A673 (cell line): ENCODE results near the gene PLAC1. TPM values are rescaled to one million over a fixed set of nuclear protein-coding genes. Genes with fewer than 3 reads are reported as not detected.

Source experiments
- BruUV-seq: library from RNA; stranded (reverse); fragments of 400-500 nt; replicated peaks from 2 replicates; lab custom pipeline; 2021; lab: Mats Ljungman, UMichigan
- CTCF ChIA-PET: fragments of 300-600 bp; sonication (Branson Sonifier 250); formaldehyde crosslinking; loops from one replicate; lab custom pipeline; 2022; ENCODE audit warnings: antibody characterized with exemption; lab: Charles Lee
- POLR2A ChIA-PET: fragments of 300-600 bp; sonication (Branson Sonifier 250); formaldehyde crosslinking; loops from one replicate; lab custom pipeline; 2022; ENCODE audit warnings: antibody characterized with exemption; ENCODE audit not compliant: low non-redundant PET; lab: Charles Lee
- DNase-seq: peaks from one replicate; pipeline ENCODE4 v3.0.0-alpha.2; 2015; ENCODE audit warnings: low spot score
- H3K27ac ChIP-seq: fragments of 200-600 bp; sonication (generic); 2 replicates; pipeline ENCODE4 v1.5.1; 2016; ENCODE audit warnings: mixed run types, low read depth, mild to moderate bottlenecking, mixed read lengths, antibody characterized with exemption, low read length; ENCODE audit not compliant: poor library complexity, severe bottlenecking
- H3K27me3 ChIP-seq: fragments of 200-600 bp; sonication (generic); replicated peaks from 2 replicates; pipeline ENCODE4 v1.6.1; 2017; ENCODE audit warnings: mixed run types, low read depth, mild to moderate bottlenecking, mixed read lengths, antibody characterized with exemption, low read length; ENCODE audit not compliant: insufficient read depth, poor library complexity
- H3K36me3 ChIP-seq: fragments of 200-600 bp; sonication (generic); 2 replicates; pipeline ENCODE4 v1.6.1; 2016; ENCODE audit warnings: mixed run types, mild to moderate bottlenecking, mixed read lengths, antibody characterized with exemption, low read length; ENCODE audit not compliant: insufficient read depth, poor library complexity, severe bottlenecking
- H3K4me1 ChIP-seq: fragments of 200-600 bp; sonication (generic); 2 replicates; pipeline ENCODE4 v1.6.1; 2017; ENCODE audit warnings: mixed run types, mild to moderate bottlenecking, mixed read lengths, antibody characterized with exemption, low read length; ENCODE audit not compliant: insufficient read depth, poor library complexity, severe bottlenecking
- H3K4me3 ChIP-seq: fragments of 200-600 bp; sonication (generic); 2 replicates; pipeline ENCODE4 v1.5.1; 2016; ENCODE audit warnings: low read depth, mixed run types, mild to moderate bottlenecking, mixed read lengths, low read length; ENCODE audit not compliant: poor library complexity, severe bottlenecking
- H3K9me3 ChIP-seq: fragments of 200-600 bp; sonication (generic); 2 replicates; pipeline ENCODE4 v1.6.1; 2016; ENCODE audit warnings: mixed run types, low read depth, mild to moderate bottlenecking, mixed read lengths, antibody characterized with exemption, low read length; ENCODE audit not compliant: poor library complexity, severe bottlenecking
- CTCF ChIP-seq: fragments of 300-800, 200-600 bp; sonication (generic); conservative IDR thresholded peaks from 2 replicates; pipeline ENCODE4 v1.5.1; 2017; ENCODE audit warnings: low read depth, mild to moderate bottlenecking, antibody characterized with exemption, low read length, moderate library complexity, mixed read lengths
- EZH2 ChIP-seq: fragments of 200-600 bp; sonication (generic); IDR thresholded peaks from 2 replicates; pipeline ENCODE4 v1.6.1; 2017; ENCODE audit warnings: borderline replicate concordance, low read depth, mild to moderate bottlenecking, mixed read lengths, antibody characterized with exemption, low read length; ENCODE audit not compliant: poor library complexity, severe bottlenecking
- intact Hi-C: fragments of 100-400 bp; cut with micrococcal nuclease; formaldehyde crosslinking; loops from one replicate; pipeline ENCODE4 v1.10.0; 2022; ENCODE audit not compliant: unreplicated experiment
- total RNA-seq: library from RNA; stranded (reverse); gene quantifications from 2 replicates; pipeline ENCODE4 v1.2.3, GENCODE V29; 2021

PLAC1 gene
- total RNA-seq, 1 experiment from 2014 or later = 0.43 TPM

DNA sequence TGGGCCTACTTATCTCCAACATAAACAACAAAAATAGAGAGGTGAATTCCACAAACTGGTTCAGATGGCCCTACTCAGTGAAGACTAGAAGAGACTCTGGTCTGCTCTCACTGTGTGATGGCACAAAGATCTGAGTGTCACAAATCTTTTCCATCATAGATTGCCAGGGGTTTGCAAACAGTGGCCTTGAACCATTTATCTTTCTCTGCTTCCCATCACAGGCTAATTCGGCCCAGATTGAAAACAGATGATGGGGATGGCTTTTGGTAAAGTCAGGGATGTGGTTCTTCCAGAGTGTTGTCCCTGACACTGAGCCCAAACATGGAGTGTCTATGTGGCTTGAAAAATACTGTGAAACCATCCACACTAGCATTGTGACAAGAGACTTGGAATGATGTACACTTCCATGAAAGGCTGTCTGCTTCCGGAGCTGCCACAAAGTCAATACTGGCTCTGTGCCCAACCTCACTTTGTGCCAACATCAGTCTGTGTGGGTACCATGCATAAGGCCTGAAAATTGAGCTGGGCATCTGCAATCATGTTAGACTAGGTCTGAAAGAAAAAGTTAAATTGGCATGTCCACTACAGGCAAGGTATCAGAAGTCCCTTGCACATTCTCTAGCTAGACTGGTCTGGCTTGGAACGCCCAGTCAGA is 25.2 kb upstream of the PLAC1 start:
- H3K27ac ChIP-seq = no peak overlapping the region
- no peaks in the 10 kb centered on the region for H3K9me3 ChIP-seq
- no peaks in the 10 kb centered on the region for H3K36me3 ChIP-seq
- DNase-seq = no peak
- no TSS peak for BruUV-seq
- intact Hi-C loops = no loop called here
- no peak overlapping the region for H3K4me3 ChIP-seq
- TF ChIP-seq EZH2 (no peak), CTCF (no peak)
- H3K27me3 ChIP-seq = no peaks in the 10 kb centered on the region
- CTCF ChIA-PET = no interaction called here
- no peaks in the 10 kb centered on the region for H3K4me1 ChIP-seq
- POLR2A ChIA-PET = no interaction called here

GRCh38 chrX:134682081-134682480 is 23.8 kb upstream of the PLAC1 start:
- H3K36me3 ChIP-seq = no peaks in the 10 kb centered on the region
- no peaks in the 10 kb centered on the region for H3K9me3 ChIP-seq
- DNase-seq = no peak
- ChIA-PET CTCF (no interaction called here), POLR2A (no interaction called here)
- no peak overlapping the region for H3K27ac ChIP-seq
- no peak overlapping the region for H3K4me3 ChIP-seq
- H3K27me3 ChIP-seq = no peaks in the 10 kb centered on the region
- no peaks in the 10 kb centered on the region for H3K4me1 ChIP-seq
- intact Hi-C loops = no loop called here
- BruUV-seq = no TSS peak
- TF ChIP-seq CTCF (no peak), EZH2 (no peak)

DNA sequence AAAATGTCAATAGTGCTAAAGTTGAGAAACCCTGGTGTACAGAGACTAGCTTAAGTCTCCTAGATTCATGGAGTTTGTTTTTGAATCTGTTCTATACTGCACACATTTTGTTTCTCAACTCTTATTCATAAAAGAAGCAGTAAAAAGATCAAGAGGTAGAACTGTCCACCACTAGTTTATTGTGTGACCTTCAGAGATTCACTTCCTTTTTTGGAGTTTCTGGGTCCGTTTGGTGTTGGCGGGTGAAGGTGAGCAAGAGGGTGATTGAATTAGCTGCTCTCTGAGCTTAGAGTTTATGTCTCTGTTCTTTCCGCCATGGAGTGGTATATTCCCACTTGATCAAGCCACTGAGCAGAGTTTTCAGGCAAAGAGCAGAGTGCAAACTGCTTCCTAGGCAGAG is 21.4 kb upstream of the PLAC1 start:
- POLR2A ChIA-PET = no interaction called here
- no peak overlapping the region for H3K27ac ChIP-seq
- intact Hi-C loops = no loop called here

More for the DNA sequence above, 21.4 kb upstream of the PLAC1 start:
- BruUV-seq = no TSS peak
- Histone ChIP-seq H3K36me3 (no peaks in the 10 kb centered on the region), H3K9me3 (no peaks in the 10 kb centered on the region), H3K4me3 (no peak overlapping the region), H3K4me1 (no peaks in the 10 kb centered on the region), H3K27me3 (no peaks in the 10 kb centered on the region)
- CTCF ChIA-PET = no interaction called here
- no peak for DNase-seq
- TF ChIP-seq CTCF (no peak), EZH2 (no peak)
